H1 (cell line): ENCODE measurements around the gene MYO16.

ENCODE experiments used
- ASH2L ChIP-seq: fragments of 200-600, 300-600 bp; sonication (generic); IDR thresholded peaks from one replicate; pipeline ENCODE4 v1.7.1; 2017; ENCODE audit warnings: low read length
- ATF2 ChIP-seq: IDR thresholded peaks from 2 replicates; pipeline ENCODE4 v1.6.1; 2012; ENCODE audit warnings: low read length, inconsistent platforms
- CTCF ChIP-seq, 3 experiments: IDR thresholded peaks; 1 replicate in 2 of 3; 2 replicates in 1 of 3; pipeline versions ENCODE4 v1.5.1 to v1.6.1; 2011; ENCODE audit warnings: low read length in 3 of 3, mild to moderate bottlenecking in 3 of 3, inconsistent platforms in 2 of 3, low read depth in 1 of 3, moderate library complexity in 1 of 3; ENCODE audit not compliant: insufficient read depth in 1 of 3; ENCODE audit errors: control extremely low read depth in 1 of 3
- EZH2 ChIP-seq: fragments of 200-600 bp; sonication (generic); IDR thresholded peaks from 2 replicates; pipeline ENCODE4 v1.7.1; 2012; ENCODE audit warnings: low read depth, mild to moderate bottlenecking, moderate library complexity, low read length, inconsistent platforms; ENCODE audit not compliant: severe bottlenecking
- FOSL1 ChIP-seq: IDR thresholded peaks from 2 replicates; pipeline ENCODE4 v1.6.1; 2011; ENCODE audit warnings: mild to moderate bottlenecking, low read depth, low read length, moderate library complexity; ENCODE audit not compliant: insufficient read depth
- HDAC2 ChIP-seq, 2 experiments: fragments of 300-600 bp in 1 of 2; sonication (generic) in 1 of 2; IDR thresholded peaks; 2 replicates each; pipeline ENCODE4 v1.6.1; 2011 to 2012; ENCODE audit warnings: low read depth in 2 of 2, low read length in 2 of 2, mild to moderate bottlenecking in 2 of 2, moderate library complexity in 2 of 2, borderline replicate concordance in 1 of 2, inconsistent platforms in 1 of 2
- KDM5A ChIP-seq: fragments of 200-600 bp; IDR thresholded peaks from 2 replicates; pipeline ENCODE4 v1.7.1; 2012; ENCODE audit warnings: mild to moderate bottlenecking, low read length, inconsistent platforms, mixed read lengths
- POLR2AphosphoS5 ChIP-seq: IDR thresholded peaks from 2 replicates; pipeline ENCODE4 v1.6.1; 2011; ENCODE audit warnings: low read depth, low read length
- RFX5 ChIP-seq: IDR thresholded peaks from 2 replicates; pipeline ENCODE4 v1.6.1; 2011; ENCODE audit warnings: low read depth, low read length, improper control_type of control experiment, borderline replicate concordance
- SIRT6 ChIP-seq: IDR thresholded peaks from one replicate; pipeline ENCODE4 v1.7.1; 2012; ENCODE audit warnings: low read length, inconsistent platforms
- SP2 ChIP-seq: IDR thresholded peaks from 2 replicates; pipeline ENCODE4 v1.6.1; 2012; ENCODE audit warnings: mild to moderate bottlenecking, low read length, inconsistent platforms
- SP4 ChIP-seq: IDR thresholded peaks from 2 replicates; pipeline ENCODE4 v1.6.1; 2012; ENCODE audit warnings: low read length, inconsistent platforms
- TBP ChIP-seq: IDR thresholded peaks from 2 replicates; pipeline ENCODE4 v1.6.1; 2011; ENCODE audit warnings: low read depth, low read length, improper control_type of control experiment

GRCh38 chr13:108984251-108984920 is 355.0 kb downstream of the MYO16 start:
- TF ChIP-seq RFX5 (no peak), EZH2 (no peak), FOSL1 (no peak), CTCF (IDR thresholded peaks at IDR 0.05; ENCODE audit: control extremely low read depth in 1 of 3, insufficient read depth in 1 of 3, low read depth in 1 of 3, low read length in 3 of 3) (no peak), ATF2 (no peak), SP4 (no peak), KDM5A (no peak), SP2 (no peak), POLR2AphosphoS5 (no peak), HDAC2 (IDR thresholded peaks at IDR 0.05; ENCODE audit: borderline replicate concordance in 1 of 2, low read depth in 2 of 2, low read length in 2 of 2) (no peak), TBP (no peak), SIRT6 (no peak), ASH2L (no peak)
